ENCODE results near the gene RASL11B.

Gene RASL11B

GRCh38 chr4:52914051-52914605, 52.0 kb downstream of the RASL11B start:
- no peak for DNase-seq (ENCODE audit: low read depth, low spot score)

GRCh38 chr4:52915191-52915590, 53.1 kb downstream of the RASL11B start:
- no peak for DNase-seq (ENCODE audit: low read depth, low spot score)

DNA sequence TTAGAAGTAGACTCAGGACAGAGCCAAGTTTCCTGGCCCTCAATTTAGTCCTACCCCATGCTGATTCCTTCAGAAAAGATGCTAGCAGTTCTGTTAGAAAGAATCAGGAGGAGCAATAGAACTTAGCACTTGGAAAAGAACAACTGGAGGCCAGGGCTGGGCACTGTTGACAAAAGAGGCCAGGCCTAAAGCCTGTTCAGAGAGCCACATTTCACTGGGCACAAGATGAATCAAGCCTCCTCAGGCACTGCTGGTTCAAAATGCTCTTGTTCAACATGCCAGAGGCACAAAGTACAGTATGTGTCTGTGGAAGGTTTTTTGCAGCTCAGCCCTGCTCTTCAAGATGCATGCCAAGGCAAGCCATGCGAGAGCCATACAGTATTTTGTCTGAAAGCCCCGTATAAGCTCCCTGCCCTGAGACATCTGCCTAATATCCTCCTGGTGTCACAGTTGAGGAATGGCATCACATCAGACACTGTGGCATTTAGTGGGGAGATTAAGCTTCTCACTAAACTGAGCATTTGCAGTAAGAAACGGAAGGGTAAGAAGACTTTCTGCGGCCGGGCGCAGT, 53.7 kb downstream of the RASL11B start:
- no peak for DNase-seq (ENCODE audit: low read depth, low spot score)
